ENCODE results near the gene C20orf204.
"Not testable (repeated sequence)": the region's sequence is repeated elsewhere in the genome, so short reads cannot be mapped to it uniquely, and the experiment has no call there.

C20orf204 gene, protein sequence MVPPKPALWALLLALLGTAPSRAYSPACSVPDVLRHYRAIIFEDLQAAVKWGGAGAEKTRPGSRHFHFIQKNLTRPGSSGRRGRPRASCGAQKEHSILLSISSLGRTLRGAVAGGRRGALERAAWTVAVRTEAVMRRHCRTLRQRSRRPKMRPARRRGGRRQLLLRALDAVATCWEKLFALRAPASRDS

DNA sequence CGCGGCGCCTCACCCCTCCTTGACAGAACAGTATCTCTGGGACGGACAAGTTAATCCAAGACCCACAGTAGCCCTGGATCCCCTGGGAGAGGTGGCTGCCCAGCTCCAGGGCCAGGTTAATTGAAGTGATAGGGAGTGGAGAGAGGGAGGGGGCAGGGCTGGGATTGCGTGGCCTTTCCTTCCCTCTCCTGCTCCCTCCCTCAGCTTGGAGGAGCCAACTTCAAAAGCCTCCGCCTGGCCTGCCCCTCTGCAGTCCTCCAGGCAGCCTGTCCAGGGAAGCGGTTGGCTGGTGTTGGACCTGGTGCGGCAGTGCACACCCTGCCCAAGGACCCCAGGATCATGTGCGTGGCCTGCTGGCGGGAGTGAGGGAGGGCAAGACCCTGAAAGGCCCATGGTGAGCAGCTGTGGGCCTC, at the start of gene C20orf204:
Gene C20orf204, plus strand, starts transcription at position 250 of the 413 bp plus-strand sequence. Its CDS starts 142 bp downstream, at position 392.
- no peak for DNase-seq

DNA sequence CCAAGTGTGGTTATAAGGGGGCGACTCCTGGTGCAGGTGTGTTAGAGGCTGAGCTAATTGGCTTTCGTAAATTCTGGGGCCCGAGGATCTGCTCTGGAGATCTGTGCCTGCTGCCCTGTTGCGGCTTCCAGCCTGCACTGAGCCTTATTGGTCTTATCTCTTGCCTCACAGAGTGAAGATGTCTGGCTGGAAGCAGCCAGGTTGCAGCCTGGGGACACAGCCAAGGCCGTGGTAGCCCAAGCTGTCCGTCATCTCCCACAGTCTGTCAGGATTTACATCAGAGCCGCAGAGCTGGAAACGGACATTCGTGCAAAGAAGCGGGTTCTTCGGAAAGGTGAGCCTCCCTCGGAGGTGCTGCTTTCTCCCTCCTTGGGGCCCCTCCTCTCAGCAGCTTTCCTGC, 35.1 kb upstream of the C20orf204 start:
- DNase-seq = no peak

DNA sequence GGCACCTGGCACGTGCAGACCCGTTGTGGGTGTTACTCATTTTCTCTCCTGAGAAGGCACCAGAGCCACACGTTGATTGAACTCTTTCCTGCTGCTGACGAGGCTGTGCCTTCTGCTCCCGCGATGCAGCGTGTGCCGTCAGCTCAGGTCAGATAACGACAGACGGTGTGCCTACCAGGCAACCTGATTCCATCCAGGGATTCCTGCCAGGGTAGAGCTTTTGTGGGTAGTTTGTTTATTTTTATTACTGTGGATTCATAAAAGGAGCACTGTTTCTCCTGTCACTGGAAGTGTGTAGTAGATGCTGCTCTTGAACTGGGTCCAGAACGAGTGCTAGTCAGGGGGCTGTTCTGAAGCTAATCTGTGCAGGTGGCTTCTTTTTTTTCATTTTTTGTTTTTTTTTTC, 34.4 kb upstream of the C20orf204 start:
- no peak for DNase-seq

DNA sequence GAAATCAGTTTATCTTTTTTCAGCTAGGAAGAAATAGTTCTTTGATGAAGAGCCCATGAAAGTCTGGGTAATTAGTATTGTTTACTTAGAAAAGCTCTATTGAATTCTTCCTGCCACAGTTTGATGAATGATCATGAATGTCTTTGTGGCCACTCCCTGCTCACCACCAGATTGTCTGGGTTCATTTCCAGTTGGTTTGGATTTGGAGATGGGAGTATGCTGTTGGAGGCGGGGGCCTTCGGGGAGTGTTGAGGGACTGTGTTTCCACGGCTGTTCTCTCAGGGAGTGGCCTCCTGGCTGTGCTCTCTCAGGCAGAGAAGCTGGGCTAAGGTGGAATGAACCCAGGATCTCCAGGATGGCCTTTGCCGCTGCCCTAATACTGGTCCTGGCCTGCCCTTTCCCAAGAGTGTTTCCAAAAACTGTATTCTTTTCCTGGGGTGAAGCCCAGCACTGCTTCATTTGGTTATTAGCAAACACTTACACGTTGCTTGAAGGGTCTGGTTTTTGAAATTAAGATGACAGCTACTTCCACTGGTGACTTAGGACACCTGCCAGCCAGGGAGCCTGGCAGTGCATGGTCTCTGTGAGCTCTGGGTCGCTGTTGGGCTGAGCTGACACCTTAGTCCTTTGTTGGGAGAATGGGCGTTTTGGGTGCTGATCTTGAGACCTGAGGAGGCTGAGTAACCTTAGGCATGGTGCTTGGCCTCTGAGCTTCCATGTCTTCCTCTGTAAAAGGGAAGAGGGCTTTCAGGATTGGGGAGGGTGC, 31.8 kb upstream of the C20orf204 start:
- no peak for DNase-seq

DNA sequence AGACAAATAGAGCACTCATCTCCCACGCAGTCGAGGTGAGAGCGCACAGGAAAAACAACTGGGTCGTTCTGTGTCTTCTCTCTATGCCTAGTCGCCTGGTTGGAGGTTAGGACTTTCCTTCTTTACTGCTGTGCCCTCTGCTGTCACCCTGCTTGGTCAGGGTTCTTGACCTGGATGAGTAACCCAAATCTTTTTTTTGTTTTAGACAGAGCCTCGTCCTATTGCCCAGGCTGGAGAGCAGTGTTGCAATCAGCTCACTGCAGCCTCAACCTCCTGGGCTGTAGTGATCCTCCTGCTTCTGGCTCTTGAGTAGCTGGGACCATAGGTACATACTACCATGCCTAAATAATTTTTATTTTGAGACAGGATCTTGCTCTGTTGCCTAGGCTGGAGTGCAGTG, 30.6 kb upstream of the C20orf204 start:
- DNase-seq = no peak

DNA sequence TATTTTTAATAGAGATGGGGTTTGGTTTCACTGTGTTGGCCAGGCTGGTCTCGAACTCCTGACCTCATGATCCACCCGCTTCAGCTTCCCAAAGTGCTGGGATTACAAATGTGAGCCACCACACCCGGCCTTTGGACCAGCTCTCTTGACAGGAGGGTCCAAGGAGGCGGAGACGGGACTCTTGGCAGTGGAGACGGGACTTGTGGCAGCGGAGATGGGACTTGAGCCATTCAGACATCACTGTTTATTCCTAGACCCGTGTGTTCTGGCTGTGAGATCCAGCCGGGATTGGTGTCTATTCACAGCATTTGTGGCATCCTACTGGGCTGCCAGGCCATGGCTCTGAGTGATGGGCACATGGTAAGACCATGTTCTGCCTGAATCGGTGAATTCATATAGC, 29.5 kb upstream of the C20orf204 start:
- DNase-seq = no peak

DNA sequence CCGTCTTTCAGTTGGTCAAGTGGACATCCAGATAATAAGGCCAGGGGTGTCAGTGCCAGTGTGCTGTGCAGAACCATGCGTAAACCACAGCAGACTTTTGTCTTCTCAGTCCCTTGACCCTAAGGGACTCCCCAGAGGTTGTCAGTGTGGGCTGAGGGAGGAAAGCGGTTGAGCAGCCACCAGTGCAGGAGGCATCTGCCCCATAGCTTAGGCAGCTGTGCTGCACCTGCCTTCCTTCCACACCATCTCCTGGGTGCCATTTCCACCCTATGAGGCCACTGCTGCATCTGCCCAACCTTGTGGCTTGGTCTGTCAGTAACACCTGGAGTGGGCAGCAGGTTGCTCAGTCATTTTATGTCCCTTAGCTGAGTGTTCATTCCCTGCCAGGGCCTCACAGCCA, 29.1 kb upstream of the C20orf204 start:
- DNase-seq = no peak

DNA sequence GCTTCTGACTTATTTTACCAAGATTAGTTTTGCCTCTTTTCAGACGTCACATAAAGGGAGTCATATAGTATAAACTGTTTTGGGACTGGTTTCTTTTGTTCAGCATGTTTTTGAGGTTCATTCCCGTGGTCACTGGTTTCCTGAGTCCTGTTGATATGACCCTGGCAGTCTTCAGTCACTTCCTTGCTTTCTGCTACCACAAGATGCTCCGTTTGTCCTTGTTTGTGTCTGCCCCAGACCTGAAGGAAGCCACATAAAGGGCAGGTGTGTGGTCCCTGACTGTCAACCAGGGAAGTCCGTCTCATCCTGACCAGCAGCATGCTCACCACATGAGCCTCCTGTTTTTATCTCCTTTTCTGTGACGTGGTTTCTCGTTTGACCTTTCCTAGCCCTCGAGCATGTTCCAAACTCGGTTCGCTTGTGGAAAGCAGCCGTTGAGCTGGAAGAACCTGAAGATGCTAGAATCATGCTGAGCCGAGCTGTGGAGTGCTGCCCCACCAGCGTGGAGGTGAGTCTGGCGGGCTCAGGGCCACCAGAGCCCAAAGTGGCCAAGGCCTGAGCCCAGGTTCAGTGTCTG, 26.1 kb upstream of the C20orf204 start:
- DNase-seq = no peak

DNA sequence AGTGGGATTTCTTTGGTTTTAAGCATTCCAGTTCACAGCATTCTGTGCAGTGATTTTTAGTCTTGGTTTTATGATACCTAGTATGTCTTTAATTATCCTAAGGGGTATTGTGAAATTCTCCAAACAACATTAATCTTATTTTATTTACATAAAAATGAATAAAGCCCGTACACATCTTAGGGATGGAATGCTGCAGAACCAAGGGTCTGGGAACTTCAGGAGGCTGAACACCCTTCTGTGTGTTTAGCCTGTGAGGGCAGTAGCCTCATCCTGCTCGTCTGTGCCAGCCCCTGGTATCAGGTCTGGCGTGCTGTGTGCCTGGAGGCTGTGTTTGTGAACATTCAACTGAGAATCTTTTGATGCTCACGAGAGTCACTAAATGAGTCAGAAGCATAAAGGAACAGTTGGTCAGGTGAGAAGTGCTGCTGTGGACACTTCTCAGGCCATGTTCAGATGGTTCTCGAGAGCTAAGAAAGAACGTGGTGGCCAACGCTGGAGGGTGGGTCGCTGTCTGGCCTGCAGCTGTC, 25.2 kb upstream of the C20orf204 start:
- DNase-seq = no peak

DNA sequence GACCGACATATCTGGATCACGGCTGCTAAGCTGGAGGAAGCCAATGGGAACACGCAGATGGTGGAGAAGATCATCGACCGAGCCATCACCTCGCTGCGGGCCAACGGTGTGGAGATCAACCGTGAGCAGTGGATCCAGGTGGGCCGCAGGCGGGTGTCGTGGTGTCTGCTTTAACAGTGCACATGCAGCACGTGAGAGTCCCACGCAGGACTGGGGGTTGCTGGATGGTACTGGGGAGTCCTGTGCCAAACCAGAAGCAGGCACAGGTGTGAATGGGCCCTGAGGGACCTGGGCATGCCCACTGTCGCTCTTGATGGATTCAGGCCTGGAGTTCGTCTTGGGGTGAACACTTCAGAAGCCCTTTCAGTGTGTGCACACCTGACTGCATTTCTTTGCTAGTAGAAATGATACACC, 24.6 kb upstream of the C20orf204 start:
- DNase-seq = no peak

DNA sequence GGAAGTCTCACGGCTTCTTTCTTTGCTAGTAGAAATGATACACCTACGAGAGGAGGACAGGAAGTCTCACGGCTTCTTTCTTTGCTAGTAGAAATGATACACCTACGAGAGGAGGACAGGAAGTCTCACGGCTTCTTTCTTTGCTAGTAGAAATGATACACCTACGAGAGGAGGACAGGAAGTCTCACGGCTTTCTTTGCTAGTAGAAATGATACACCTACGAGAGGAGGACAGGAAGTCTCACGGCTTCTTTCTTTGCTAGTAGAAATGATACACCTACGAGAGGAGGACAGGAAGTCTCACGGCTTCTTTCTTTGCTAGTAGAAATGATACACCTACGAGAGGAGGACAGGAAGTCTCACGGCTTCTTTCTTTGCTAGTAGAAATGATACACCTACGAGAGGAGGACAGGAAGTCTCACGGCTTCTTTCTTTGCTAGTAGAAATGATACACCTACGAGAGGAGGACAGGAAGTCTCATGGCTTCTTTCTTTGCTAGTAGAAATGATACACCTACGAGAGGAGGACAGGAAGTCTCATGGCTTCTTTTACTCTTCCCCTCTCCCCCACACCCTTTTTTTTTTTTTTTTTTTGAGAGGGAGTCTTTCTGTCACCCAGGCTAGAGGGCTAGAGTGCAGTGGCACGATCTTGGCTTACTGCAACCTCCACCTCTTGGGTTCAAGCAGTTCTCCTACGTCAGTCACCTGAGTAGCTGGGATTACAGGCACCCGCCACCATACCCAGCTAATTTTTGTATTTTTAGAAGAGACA, 23.4 kb upstream of the C20orf204 start:
- DNase-seq = not testable (repeated sequence)

DNA sequence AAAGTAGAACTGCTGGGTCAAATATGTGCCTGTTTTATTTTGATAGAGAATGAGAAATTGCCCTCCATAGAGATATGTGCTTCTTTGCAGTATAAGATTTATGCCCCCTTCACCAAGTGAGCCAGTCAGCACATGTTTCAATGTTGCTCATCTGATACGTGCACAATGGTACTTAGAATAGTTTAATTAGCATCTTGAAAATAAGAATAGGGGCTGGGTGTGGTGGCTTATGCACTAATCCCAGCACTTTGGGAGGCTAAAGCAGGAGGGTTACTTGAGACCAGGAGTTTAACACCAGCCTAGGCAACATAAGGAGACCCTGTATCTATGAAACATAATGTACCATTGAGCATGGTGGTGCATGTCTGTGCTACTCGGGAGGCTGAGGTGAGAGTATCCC, 20.3 kb upstream of the C20orf204 start:
- no peak for DNase-seq

DNA sequence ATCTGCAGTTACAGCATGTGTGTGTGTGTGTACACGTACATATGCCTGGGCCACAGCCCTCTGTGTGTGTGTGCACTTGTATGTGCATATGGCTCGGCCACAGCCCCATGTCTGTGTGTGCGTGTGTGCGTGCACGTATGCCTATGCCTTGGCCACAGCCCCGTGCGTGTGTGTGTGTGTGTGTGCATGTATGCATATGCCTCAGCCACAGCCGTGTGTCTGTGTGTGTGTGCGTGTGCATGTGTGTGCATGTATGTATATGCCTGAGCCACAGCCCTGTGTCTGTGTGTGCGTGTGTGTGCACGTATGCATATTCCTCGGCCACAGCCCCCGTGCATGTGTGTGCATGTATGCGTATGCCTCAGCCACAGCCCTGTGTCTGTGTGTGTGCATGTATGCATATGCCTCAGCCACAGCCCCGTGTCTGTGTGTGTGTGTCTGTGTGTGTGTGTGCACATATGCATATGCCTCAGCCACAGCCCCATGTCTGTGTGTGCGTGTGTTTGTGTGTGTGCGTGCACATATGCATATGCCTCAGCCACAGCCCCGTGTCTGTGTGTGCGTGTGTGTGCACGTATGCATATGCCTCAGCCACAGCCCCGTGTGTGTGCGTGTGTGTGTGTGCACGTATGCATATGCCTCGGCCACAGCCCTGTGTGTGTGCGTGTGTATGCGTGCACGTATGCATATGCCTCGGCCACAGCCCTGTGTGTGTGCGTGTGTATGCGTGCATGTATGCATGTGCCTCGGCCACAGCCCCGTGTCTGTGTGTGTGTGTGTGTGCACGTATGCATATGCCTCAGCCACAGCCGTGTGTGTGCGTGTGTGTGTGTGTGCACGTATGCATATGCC, 14.6 kb upstream of the C20orf204 start:
- DNase-seq = no peak

DNA sequence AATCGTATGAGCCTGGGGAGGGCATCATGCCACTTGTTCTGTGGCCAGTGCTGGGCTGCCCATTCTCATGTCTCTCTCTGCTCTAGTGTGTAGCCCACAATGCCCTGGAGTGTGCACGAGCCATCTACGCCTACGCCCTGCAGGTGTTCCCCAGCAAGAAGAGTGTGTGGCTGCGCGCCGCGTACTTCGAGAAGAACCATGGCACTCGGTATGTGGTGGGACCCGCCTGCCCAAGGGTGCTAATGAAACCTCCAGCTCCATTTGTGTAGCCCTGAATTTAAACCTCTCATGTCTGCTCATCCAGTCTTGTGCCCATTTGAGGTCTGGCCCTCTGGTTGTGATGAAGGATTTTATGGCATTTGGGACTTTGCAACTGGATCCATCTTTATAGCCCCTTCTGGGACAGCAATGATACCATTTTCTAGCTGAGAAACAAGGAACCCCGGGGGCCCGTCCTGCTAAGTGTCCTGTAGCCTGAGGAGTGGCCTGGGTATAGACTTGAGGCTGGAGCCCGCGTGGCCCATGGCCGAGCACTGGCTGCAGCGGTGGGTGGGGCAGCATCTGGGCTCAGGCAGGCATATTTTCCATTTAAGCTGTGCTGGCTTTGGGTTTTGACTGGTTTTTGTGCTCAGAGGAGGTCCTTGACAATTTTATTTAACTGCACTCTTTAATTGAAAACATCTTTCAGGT, 13.2 kb upstream of the C20orf204 start:
- no peak for DNase-seq

DNA sequence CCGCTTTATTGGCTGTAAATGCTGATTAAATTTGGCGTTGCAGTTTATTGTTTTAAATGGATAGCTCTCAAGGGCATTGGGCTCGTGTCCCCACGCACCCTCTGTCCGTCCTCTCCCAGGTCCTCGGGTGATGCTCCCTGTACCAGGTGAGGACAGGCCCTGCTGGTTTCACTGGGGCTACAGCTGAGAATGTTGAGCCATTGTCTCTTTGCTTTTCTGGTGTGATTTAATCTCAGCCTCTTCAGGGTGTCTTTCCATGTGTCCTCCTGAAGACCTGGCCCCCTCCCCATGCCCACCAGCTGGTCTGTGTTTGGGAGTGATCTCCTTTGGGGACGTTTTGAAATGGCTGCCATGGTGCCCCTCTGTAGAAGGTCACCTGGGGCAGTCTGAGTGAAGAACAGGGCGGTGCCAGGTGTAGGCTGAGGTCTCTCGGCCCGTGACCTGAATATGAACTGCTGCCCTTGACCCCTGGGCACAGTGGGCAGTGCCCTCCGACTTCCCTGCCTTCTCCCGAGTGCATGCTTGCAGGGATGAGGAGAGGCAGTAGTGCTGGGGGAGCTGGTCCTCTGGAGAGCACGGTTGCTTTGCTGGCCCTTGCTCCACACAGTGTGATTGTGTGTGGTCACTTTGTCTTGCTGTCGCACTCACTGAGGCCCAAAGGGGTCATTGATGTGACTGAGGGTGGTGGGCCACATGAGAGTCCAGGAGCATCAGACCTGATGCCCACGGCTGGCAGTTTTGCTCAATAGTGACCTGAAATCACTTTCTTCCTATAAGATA, 12.4 kb upstream of the C20orf204 start:
- DNase-seq = no peak

DNA sequence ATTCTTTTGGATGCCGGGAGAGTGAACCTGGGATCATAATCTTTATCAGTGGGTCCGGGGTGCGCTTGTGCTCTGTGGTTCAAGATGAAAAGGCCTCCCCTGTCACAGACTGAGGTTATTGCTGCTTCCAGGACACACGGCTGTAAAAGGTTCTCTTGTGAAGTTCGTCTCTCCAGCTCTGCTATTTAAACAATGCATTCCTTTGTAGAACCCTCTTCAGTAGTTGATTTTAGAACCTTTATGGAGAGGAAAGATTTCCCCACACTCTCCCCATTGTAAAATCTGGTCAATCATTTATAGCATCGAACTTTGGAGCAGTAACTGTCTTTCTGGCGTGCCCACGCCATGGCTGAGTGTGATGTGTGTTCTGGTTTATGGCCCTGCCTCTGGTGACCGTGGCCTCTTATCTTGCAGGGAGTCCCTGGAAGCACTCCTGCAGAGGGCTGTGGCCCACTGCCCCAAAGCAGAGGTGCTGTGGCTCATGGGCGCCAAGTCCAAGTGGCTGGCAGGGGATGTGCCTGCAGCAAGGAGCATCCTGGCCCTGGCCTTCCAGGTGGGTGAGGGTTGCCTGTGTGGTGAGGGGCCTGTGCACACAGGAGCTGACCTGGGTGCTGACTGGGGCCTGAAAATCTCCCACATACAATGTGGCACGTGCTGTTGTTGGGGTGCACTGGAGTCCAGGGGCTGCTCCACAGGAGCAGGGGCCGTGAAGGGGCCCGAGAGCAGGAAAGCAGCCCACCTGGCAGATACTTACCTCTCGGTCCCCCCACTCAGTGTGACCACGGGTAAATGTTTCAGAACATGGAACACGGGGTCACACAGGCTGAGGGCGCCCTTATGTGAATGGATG, 11.6 kb upstream of the C20orf204 start:
- DNase-seq = no peak

DNA sequence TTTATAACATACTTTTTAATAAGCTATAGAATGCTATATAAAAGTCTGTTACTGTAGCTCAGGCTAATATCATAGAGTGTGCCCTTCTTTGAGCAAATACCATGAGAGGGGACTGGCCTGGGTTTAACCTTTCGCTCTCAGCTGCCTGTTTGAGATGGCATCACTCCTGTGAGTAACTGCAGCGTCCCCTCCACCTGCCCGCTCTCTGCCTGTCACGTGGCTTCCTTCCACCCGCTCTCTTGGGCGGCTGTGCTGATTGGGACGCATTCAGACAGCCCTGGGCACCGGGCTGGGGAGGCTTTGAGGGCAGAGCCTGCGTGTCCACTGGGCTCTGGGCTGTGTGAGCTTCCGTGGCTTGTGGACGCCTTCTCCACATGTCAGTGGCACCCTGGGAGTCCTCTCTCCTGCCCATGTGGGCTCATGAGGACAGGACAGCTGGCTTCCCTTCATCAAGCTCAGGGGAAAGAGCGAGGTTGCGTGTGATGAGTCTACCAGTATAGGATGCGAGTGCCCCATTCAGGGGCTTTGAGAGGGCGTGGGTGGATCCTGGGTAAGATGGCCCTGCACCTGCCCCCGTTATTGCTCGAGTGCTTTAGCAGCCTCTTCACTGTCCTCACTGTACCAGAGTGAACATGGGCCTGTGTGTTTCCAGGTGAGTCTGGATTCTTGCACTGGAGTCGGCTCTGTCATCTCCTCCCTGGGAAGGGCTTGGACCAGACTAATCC, 10.7 kb upstream of the C20orf204 start:
- DNase-seq = no peak

DNA sequence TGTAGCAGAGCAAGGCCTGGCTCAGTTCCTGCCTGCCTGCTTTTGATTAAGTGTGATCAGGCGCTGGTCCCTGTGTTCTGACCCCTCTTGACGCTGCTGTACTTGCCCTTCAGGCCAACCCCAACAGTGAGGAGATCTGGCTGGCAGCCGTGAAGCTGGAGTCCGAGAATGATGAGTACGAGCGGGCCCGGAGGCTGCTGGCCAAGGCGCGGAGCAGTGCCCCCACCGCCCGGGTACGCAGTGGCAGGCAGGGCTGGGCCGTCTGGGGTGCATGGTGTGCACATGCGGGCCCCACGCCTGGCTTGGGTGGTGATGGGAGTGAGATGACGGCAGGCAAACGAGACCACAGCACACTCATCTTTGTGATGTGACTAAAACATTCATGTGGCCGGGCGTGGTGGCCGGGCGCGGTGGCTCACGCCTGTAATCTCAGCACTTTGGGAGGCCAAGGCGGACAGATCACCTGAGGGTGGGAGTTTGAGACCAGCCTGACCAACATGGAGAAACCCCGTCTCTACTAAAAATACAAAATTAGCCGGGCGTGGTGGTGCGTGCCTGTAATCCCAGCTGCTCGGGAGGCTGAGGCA, 10.1 kb upstream of the C20orf204 start:
- DNase-seq = no peak

All from activated CD4-positive, alpha-beta T cell treated with anti-CD3 and anti-CD28 coated beads, Interleukin-2, amount 50 U/mL, for 1 hour (primary cell).